HG02571 (cell line): ENCODE data around the gene UBE2D2.
"Not testable (repeated sequence)": the region's sequence is repeated elsewhere in the genome, so short reads cannot be mapped to it uniquely, and the experiment has no call there.

Experiments
- ATAC-seq: cut with Tn5 transposase; IDR thresholded peaks from one replicate; pipeline ENCODE4 v1.9.1; 2021; ENCODE audit warnings: mild to moderate bottlenecking, moderate library complexity; ENCODE audit not compliant: unreplicated experiment

The UBE2D2 gene

DNA sequence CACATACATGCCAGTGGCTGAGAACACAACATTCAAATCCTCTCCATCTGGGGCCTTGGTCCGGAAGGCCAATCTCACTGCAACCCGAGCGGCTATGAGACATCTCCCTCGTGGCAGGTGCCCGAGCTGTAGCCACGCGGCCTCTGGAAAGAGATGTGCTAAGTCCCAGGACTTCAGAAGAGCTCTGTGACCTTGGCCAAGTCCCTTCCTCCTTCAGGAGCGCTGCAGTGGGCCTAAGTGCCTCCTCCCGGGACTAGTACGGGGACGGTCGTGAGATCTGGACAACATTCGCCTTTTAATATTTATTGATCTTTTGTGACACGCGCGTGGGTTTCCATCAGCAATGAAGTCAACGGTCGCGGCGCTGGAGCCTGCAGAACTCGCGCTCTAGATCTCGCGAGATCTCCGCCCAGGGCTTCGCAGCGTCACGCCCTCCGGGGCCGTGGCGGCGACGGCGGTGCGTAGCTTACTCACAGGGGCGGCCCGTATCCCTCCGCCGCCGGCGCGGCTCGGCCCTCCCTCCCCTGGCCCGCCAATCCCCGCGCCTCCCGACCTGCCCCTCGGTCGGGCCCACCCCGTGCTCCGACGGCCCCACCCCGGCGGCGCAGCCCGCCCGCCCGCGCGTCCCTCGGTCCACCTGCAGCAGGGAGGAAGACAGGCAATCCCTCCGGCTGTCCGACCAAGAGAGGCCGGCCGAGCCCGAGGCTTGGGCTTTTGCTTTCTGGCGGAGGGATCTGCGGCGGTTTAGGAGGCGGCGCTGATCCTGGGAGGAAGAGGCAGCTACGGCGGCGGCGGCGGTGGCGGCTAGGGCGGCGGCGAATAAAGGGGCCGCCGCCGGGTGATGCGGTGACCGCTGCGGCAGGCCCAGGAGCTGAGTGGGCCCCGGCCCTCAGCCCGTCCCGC, at the start of gene UBE2D2:
Gene UBE2D2 (plus strand): TSS at position 588 of the 903 bp plus-strand sequence. CDS start 453 bp downstream, outside the sequence.
- peak; percentile 80 for ATAC-seq

DNA sequence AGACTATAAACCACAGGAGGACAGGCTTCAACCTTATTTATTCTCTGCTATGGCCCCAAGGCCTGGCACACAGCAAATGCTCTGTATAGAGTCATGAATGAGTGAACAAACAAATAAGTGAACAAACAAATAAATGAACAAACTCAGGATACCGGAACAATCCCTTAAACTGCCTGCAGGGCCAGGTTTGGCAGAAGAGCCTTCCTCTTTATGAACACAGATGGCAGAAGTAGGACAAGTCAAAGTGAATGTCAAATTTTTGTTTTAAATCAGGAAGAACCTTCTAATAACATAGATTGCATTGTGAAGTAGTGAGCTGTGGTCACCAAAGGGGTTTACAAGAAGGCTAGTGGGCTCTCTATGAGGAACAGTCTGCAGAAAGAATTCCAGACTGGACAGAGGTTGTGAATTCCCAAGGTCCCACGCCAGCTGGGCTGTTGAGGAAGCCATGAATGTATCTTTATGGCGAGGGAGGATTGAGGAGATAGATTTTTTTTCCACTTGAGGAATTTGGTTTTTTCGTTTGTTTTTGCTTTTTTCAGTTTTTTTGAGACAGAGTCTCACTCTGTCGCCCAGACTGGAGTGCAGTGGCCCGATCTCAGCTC, 48.3 kb upstream of the UBE2D2 start:
- no peak for ATAC-seq

DNA sequence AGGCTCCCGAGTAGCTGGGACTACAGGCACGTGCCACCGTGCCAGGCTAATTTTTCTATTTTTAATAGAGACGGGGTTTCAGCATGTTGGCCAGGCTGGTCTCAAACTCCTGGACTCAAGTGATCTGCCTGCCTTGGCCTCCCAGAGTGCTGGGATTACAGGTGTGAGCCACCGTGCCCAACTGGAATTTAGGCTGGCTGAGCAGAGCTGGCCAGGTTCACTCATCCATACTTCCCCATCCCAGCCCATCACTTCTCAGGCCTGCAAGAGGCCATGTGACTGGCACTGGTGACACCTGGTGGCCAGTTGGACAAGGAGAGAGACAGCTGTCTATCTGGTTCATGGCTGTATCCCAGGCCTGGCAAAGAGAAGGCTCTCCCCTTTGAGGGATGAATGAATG, 47.7 kb upstream of the UBE2D2 start:
- ATAC-seq = not testable (repeated sequence)

DNA sequence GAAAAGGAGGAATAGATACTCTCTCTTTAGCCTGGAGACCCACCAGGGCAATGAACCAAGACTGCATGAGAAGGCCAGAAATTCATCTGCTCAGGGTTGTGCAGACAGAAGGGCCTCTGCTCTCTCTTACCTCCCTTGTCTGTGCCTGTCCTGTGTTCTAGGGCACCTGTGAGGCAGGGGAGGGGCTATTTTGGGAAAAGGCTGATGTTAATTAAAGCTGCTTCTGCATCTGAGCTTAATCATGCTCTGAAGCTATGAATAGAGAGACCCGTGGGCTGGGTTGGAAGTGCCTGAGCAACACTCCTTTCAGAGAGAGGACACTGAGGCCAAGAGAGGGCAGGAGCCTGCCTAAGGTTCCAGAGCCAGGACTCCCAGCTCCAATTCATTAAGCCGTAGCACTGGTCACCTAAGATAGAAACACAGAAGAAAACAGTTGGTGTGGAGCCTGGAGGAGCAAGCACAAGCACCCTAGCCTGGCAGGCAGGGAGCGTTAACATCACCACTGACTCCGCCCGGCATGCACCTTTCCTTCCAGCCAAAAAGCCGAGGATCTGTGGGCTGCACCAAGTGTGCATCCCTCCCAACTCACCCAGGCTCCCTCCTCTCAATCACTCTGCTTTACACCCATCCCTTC, 47.2 kb upstream of the UBE2D2 start:
- no peak for ATAC-seq

DNA sequence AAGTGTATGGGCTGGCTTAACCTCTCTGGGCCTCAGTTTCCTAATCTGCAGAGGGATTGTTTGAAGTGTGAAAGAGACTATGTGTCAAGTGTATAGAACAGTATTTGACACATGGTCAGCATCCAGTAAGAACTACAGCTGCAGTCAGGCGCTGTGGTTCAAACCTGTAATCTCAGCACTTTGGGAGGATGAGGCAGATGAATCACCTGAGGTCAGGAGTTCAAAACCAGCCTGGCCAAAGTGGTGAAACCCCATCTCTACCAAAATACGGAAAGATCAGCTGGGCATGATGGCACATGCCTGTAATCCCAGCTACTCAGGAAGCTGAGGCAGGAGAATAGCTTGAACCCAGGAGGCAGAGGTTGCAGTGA, 46.7 kb upstream of the UBE2D2 start:
- no peak for ATAC-seq

DNA sequence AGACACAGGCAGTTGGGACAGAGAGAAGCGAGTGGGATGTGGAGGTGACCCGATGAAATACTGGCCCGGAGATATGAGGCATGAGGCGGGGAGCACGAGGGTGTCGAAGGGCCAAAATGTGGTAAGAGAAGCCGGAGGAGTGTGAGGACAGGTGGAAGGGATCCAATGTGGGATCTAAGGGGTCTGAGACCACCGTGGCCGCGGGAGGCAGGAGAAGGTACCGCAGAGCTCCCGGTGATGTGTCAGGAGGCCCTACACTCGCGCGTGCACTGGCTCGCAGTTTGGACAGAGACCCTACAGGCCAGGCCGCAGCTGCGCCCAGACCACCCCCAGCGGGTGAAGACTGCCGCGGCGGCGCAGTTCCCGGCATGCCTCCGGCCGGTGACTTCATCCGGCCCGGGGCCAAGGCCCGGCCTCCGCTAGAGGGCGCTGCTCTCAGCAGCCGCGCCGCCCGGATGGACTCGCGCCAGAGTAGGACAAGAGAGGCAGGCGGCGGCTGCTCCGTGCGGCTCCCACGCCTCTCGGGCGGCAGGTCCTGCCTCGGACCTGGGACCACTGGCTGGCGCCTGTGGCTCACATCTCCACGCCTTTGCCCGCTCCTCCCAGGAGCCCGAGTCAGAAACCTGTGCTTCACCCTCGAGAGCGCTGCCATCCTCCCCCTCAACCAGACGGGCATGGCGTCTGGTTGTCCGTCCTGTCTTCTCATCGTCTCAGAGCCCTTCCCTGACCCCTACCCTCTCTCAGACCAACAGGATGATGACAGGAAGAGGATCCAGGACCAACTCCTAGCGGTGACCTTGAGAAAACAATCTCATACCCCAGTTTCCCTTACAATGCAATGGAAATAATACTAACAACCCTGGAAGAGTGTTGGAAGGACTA, 43.2 kb upstream of the UBE2D2 start:
- ATAC-seq = peak; percentile 66

DNA sequence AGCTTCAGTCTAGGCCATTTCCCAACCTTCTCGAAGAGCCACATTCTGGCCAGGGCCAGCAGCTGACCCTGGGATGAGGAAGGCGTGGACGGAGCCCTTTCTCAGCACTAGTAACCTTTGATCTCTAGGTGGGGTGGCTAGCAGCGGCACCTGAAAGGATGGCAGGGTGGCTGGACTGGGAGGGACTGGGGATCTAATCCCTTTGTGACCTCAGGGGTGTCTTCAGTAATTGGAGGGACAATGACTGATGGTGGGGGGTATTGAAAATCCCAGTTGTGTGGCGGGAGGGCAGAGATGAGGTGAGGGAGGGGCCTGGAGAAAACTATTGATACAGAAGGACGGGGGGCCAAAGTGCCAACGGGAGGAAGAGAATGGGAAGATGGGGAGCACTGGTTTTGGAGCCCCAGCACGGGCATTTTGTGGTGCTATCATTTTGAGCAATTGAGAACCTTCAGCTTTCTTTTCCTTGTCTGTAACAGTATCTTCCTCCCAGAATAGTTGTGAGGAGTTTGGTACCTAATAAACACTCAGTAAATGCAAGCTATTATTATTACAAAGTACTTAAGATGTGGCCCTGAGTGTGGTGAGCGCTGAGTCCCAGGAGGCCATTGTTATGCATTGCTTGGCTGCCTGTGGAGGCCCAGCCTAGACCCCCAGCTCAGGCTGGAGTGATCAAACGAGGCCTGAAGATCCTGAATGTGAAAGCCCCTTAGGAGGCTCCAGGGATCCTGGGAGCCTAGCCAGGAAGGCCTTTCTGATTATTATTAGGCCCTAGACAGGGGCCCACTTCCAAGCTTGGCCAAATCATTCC, 37.3 kb upstream of the UBE2D2 start:
- ATAC-seq = no peak

DNA sequence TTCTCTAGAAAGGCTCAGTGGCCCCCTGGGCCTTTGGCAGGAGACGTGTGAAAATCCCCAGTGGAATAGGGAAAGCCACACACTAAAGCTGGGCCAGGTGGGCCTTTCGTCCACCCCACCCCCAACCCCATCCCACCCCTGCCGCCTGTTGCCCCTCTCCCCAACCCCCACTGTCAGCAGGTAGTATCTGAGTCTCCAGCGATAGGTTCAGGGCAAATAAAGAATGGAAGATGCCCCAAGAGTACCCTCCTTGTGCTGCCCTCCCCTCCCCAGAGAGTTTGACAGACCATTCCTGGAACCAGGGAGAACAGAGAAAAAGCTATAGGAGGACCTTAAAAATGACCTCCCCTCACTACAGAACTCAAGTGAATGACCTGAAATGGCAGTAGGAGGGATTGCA, 36.7 kb upstream of the UBE2D2 start:
- no peak for ATAC-seq

DNA sequence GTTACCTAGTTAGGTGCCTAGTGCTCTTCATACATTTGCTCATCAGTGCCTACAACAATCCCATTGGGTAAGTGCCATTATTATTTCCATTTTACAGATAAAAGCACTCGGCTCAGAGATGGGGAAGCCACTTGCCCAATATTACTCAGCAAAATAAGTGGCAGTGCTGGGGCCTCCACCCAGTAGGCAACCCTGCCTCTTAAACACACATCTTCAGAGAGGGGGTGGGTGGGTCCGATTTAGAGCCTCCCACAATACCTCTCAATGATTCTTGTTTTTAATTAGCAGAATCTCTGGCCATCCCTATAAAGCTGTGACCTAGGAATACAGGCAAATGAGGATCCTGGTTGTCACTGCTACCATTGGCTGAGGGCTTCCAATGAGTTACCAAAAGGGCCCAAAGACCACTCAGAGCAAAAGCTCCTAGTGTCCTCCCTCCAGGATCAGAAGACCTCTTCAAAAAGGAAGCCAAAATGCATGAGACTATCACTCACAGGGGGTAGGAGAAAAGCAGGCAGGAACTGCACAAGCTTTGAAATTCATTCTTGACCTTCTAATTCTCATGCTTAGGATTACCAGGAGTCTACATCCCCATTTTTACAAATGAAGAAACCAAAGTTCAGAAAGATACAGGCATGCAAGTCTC, 36.1 kb upstream of the UBE2D2 start:
- no peak for ATAC-seq

DNA sequence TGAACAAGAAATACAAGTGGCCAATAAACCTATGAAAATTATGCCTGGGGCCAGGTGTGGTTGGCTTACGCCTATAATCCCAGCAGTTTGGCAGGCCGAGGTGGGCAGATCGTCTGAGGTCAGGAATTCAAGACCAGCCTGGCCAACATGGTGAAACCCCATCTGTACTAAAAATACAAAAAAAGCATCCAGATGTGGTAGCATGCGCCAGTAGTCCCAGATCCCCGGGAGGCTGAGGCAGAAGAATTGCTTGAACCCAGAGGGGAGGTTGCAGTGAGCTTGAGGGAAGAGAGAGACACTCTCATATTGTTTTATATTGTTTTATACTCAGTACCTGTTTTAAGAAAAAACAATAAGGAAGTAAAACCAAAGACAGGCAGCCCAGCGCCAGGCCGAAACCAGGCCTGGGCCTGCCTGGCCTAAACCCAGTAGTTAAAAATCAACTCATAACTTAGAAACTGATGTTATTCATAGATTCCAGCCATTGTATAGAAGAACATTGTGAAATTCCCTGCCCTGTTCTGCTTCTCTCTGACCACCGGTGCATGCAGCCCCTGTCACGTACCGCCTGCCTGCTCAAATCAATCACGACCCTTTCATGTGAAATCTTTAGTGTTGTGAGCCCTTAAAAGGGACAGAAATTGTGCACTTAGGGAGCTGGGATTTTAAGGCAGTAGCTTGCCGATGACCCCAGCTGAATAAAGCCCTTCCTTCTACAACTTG, 35.4 kb upstream of the UBE2D2 start:
- ATAC-seq = not testable (repeated sequence)

DNA sequence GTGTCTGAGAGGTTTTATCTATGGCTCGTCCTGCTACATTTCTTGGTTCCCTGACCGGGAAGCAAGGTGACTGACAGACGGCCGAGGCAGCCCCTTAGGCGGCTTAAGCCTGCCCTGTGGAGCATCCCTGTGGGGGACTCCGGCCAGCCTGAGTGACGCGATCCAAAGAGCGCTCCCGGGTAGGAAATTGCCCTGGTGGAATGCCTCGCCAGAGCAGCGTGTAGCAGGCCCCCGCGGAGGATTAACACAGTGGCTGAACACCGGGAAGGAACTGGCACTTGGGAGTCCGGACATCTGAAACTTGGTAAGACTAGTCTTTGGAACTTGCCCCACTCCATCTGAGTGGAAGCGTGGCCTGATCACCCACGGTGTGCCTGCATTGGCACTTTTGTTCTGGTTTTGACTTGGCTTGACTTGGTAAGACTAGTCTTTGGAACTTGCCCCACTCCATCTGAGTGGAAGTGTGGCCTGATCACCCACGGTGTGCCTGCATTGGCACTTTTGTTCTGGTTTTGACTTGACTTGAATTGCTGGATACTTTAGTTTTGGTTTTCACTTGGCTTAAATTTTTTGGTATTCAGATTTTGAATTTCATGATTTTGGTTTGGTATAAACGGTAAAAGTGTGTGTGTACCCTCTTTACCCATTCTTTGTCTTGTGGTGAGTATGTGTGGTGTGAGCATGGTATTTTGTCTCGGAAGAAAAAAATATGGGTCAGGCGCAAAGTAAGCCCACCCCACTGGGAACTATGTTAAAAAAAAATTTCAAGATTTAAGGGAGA, 34.6 kb upstream of the UBE2D2 start:
- not testable (repeated sequence) for ATAC-seq

DNA sequence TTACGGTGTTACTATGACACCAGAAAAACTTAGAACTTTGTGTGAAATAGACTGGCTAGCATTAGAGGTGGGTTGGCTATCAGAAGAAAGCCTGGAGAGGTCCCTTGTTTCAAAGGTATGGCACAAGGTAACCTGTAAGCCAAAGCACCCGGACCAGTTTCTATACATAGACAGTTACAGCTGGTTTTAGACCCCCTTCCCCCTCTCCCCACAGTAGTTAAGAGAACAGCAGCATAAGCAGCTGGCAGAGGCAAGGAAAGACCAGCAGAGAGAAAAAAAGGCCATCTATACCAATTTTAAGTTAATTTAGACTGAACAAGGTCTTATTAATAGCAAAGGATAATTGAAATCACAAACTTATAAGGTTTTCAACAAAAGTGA, 34.1 kb upstream of the UBE2D2 start:
- not testable (repeated sequence) for ATAC-seq

DNA sequence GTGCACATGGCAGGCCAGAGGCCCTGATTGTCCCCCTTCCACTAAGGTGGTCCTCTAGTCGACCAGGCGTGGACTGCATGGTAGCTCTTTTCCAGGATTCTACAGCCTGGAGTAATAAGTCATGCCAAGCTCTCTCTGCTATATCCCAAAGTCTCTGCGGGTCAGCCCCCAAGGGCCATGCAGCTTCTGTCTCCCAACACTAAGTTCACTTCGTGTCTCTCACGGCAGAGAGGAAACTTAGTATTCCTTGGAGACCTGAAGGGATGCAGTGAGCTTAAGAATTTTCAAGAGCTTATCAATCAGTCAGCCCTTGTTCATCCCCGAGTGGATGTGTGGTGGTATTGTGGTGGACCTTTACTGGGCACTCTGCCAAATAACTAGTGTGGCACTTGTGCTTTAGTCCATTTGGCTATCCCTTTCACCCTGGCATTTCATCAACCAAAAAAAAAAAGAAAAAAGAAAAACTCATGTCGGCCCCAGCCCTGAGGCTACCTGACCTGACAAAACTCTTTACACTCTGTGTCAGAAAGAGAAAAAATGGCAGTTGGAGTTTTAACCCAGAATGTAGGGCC, 33.2 kb upstream of the UBE2D2 start:
- not testable (repeated sequence) for ATAC-seq

DNA sequence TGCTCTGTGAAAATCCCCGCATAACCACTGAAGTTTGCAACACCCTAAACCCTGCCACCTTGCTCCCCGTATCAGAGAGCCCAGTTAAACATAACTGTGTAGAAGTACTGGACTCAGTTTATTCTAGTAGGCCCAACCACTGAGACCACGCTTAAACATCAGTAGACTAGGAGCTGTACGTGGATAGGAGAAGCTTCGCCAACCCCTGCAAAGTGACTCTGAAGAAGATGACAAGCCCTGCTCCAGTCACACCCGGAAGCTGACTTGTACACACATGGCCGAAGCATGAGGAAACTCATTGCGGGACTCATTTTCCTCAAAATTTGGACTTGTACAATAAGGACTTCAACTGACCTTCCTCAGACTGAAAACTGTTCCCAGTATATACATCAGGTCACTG, 32.4 kb upstream of the UBE2D2 start:
- ATAC-seq = not testable (repeated sequence)

DNA sequence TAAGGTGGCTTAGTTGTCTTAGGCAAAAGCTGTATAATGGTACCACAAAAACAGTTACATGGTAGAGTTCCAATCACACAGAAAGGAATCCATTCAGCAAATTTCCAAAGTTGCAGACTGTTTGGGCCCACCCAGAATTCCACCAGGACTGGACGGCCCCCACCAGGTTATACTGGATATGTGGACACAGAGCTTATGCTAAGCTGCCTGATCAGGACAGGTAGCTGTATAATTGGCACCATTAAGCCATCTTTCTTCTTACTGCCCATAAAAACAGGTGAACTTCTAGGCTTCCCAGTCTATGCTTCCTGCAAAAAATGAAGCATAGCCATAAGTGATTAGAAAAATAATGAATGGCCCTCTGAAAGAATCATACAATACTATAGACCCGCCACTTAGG, 31.1 kb upstream of the UBE2D2 start:
- not testable (repeated sequence) for ATAC-seq

DNA sequence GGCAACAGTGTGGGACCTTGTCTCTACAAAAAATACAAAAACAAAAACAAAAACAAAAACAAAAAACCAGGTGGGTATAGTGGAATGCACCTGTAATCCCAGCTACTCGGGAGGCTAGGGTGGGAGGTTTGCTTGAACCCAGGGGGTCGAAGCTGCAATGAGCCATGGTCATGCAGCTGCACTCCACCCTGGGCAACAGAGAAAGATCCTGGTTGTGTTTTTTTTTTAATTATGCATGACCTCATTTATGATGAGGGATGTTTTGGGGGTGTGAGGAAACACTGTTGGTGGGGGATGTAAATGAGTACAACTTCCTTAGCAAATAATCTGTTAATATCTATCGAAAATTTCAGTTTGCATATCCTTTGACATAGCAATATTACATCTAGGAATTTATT, 29.4 kb upstream of the UBE2D2 start:
- no peak for ATAC-seq

DNA sequence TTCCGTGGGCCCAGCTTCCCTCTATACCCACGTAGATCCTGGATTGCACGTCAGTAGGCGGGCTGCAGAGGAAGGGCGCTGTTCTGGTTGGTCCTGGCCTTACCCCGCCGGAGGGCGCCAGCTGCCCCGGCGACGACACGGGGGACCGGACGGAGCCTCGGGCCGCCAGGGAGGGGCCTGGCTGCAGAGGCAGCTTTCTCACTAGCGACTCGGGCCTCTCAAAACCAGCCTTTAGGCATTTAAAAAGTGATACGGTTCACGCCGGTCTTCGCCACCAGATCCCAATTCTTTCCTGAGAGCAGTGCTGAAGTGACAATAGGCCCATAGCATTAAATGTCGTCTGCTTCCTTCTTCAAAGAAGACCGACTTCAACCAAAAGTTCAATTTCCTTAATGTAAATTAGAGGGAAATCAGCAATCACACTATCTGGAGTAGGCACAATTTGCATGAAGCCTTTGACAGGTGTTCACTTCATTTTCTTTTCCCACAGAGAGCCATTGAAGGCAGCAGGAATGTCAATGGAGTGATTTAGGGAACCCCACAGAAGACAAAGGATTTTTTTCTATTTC, 17.6 kb upstream of the UBE2D2 start:
- peak; percentile 91 for ATAC-seq
